ENCODE measurements around the gene CLDND1.
A peak's percentile ranks its signal among the peaks of the same experiment; 100 is the strongest.

Gene CLDND1

DNA sequence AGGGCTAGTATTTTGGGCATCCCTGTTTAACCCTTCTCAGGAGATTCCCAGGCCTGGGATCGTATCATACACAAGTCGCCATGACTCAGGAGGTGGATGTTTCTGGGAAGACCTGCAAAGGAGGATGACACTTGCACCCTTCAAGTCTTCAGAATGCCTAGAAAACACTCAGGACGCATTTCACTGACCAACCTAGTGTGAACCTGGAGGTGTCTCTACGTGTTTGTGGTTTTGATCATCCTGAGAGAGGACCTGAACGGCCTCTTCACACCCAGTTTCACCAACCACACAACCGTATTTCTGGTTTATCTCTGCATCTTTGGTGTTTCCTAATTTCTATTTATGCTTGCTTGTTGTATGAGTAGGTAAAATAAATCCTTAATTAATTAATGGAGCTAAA lies 2.8 kb upstream of the CLDND1 start:
- peaks cover 9% of the 10 kb centered on the region for H3K36me3 ChIP-seq (ENCODE audit: low read length)
- peaks cover 3% of the 10 kb centered on the region; the same call in 1 of the 2 replicates for H4K20me1 ChIP-seq (ENCODE audit: low read depth, low read length)
- peaks cover 22% of the 10 kb centered on the region for H3K79me2 ChIP-seq (ENCODE audit: insufficient read depth, low read length)
- peak overlapping the region; percentile 27 for H3K4me2 ChIP-seq (ENCODE audit: low read depth, low read length, poor library complexity, severe bottlenecking)
- H3K9ac ChIP-seq (ENCODE audit: low read length) = no peak overlapping the region
- no peak overlapping the region for H2AFZ ChIP-seq (ENCODE audit: low read depth, low read length, severe bottlenecking)
- H3F3A ChIP-seq (ENCODE audit: insufficient read depth) = peaks cover 14% of the 10 kb centered on the region; the same call in 1 of the 2 replicates
- H3K27me3 ChIP-seq (ENCODE audit: low read length) = no peaks in the 10 kb centered on the region
- no peak overlapping the region for H3K4me3 ChIP-seq (ENCODE audit: insufficient read depth, low read length, poor library complexity, severe bottlenecking)
- no peaks in the 10 kb centered on the region for H3K9me3 ChIP-seq (ENCODE audit: insufficient read depth, low read length)
- no peak overlapping the region for H3K27ac ChIP-seq (ENCODE audit: low read depth, low read length)
- TF ChIP-seq, protein P1, sequence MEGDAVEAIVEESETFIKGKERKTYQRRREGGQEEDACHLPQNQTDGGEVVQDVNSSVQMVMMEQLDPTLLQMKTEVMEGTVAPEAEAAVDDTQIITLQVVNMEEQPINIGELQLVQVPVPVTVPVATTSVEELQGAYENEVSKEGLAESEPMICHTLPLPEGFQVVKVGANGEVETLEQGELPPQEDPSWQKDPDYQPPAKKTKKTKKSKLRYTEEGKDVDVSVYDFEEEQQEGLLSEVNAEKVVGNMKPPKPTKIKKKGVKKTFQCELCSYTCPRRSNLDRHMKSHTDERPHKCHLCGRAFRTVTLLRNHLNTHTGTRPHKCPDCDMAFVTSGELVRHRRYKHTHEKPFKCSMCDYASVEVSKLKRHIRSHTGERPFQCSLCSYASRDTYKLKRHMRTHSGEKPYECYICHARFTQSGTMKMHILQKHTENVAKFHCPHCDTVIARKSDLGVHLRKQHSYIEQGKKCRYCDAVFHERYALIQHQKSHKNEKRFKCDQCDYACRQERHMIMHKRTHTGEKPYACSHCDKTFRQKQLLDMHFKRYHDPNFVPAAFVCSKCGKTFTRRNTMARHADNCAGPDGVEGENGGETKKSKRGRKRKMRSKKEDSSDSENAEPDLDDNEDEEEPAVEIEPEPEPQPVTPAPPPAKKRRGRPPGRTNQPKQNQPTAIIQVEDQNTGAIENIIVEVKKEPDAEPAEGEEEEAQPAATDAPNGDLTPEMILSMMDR (IDR thresholded peaks at IDR 0.05; ENCODE audit: insufficient read depth, low read length, poor library complexity, severe bottlenecking) = no peak
- no peak for TF ChIP-seq EZH2phosphoT487 (conservative IDR thresholded peaks at IDR 0.05; ENCODE audit: low read length)
- H3K9me2 ChIP-seq (replicated peaks; ENCODE audit: insufficient read depth, low read length) = no peaks in the 10 kb centered on the region

DNA sequence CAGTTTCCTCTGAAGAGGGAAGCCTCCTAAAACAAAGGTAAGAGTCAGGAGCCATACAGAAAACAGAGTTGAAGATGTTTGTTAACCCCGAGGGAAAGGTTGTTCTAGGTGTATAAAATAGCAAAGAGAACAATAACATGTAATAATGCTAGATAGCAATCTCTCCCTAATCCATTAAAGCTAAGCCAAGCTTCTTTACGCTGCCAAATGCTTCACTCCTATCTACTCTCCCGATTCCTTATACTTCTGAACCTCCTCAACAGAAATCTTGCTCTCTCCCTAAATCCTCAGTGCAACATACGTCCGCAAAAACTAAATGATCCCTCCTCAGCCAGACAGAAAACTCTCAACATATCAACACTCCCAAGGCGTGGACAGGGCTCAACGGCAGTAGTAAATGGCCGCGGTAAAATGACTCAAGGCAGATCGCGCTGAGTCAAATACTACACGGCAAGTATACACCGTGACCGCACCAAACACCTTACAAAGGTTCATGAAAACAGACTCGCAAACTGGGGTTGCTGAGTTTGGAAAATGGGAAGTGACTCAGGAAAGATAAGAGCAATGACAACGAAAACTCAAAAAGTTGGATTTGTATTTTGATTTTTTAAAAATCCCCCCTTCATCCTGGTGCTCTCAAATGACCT lies 682 bp downstream of the CLDND1 start:
- H3K4me3 ChIP-seq (ENCODE audit: insufficient read depth, low read length, poor library complexity, severe bottlenecking) = peak overlapping the region; percentile 84
- peak overlapping the region; percentile 86 for H3K9ac ChIP-seq (ENCODE audit: low read length)
- peak overlapping the region; percentile 37 for H3K27ac ChIP-seq (ENCODE audit: low read depth, low read length)
- H3K9me2 ChIP-seq (replicated peaks; ENCODE audit: insufficient read depth, low read length) = no peaks in the 10 kb centered on the region
- peak overlapping the region; percentile 14 for H2AFZ ChIP-seq (ENCODE audit: low read depth, low read length, severe bottlenecking)
- peaks cover 5% of the 10 kb centered on the region; the same call in 1 of the 2 replicates for H4K20me1 ChIP-seq (ENCODE audit: low read depth, low read length)
- H3K27me3 ChIP-seq (ENCODE audit: low read length) = no peaks in the 10 kb centered on the region
- H3K79me2 ChIP-seq (ENCODE audit: insufficient read depth, low read length) = peaks cover 46% of the 10 kb centered on the region
- peak overlapping the region; percentile 92 for H3K4me2 ChIP-seq (ENCODE audit: low read depth, low read length, poor library complexity, severe bottlenecking)
- no peaks in the 10 kb centered on the region for H3K9me3 ChIP-seq (ENCODE audit: insufficient read depth, low read length)
- no peak for TF ChIP-seq EZH2phosphoT487 (conservative IDR thresholded peaks at IDR 0.05; ENCODE audit: low read length)
- TF ChIP-seq, protein P1 (IDR thresholded peaks at IDR 0.05; ENCODE audit: insufficient read depth, low read length, poor library complexity, severe bottlenecking) = no peak
- peaks cover 40% of the 10 kb centered on the region for H3K36me3 ChIP-seq (ENCODE audit: low read length)
- no peaks in the 10 kb centered on the region for H3F3A ChIP-seq (ENCODE audit: insufficient read depth)

DNA sequence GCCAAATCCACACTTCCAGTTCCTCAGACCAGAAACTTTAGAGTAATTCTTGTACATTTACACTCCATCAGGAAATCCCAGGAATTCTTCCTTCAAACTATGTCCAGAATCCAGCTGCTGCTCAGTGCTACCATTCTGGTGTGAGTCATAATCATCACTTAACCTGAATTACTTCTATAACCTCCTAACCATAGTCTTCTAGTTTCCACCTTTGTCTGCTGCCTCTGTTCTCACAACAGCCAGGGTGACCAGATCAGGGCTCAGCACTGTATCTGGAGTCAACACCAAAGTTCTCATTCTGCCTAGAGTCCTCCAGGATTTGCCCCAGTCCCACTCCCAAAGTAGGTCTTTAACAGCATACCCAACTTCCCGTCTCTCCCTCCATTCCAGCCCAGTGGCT lies 3.4 kb downstream of the CLDND1 start:
- peaks cover 46% of the 10 kb centered on the region for H3K79me2 ChIP-seq (ENCODE audit: insufficient read depth, low read length)
- no peaks in the 10 kb centered on the region for H3K9me3 ChIP-seq (ENCODE audit: insufficient read depth, low read length)
- no peaks in the 10 kb centered on the region for H3F3A ChIP-seq (ENCODE audit: insufficient read depth)
- no peak overlapping the region for H3K4me3 ChIP-seq (ENCODE audit: insufficient read depth, low read length, poor library complexity, severe bottlenecking)
- H3K27me3 ChIP-seq (ENCODE audit: low read length) = no peaks in the 10 kb centered on the region
- no peak overlapping the region for H2AFZ ChIP-seq (ENCODE audit: low read depth, low read length, severe bottlenecking)
- H3K9ac ChIP-seq (ENCODE audit: low read length) = no peak overlapping the region
- H3K9me2 ChIP-seq (replicated peaks; ENCODE audit: insufficient read depth, low read length) = no peaks in the 10 kb centered on the region
- H3K4me2 ChIP-seq (ENCODE audit: low read depth, low read length, poor library complexity, severe bottlenecking) = peak overlapping the region; percentile 9
- no peak for TF ChIP-seq EZH2phosphoT487 (conservative IDR thresholded peaks at IDR 0.05; ENCODE audit: low read length)
- TF ChIP-seq, protein P1 (IDR thresholded peaks at IDR 0.05; ENCODE audit: insufficient read depth, low read length, poor library complexity, severe bottlenecking) = no peak
- peaks cover 5% of the 10 kb centered on the region; the same call in 1 of the 2 replicates for H4K20me1 ChIP-seq (ENCODE audit: low read depth, low read length)
- H3K27ac ChIP-seq (ENCODE audit: low read depth, low read length) = no peak overlapping the region
- H3K36me3 ChIP-seq (ENCODE audit: low read length) = peaks cover 57% of the 10 kb centered on the region

All from SU-DHL-6 (cell line).